Natural killer cell treated with Interleukin-12 subunit alpha and Interleukin-12 subunit beta and Interleukin-15 and Interleukin-18, amount 100 ng/mL, for 72 hours (primary cell): ENCODE results near the gene FRYL. TPM values are rescaled to one million over a fixed set of nuclear protein-coding genes. Genes with fewer than 3 reads are reported as not detected.
"Not testable (repeated sequence)": the region's sequence is repeated elsewhere in the genome, so short reads cannot be mapped to it uniquely, and the experiment has no call there.

Experiments used
- ATAC-seq, 2 donors: fragments of 150-1000 bp; cut with Tn5 transposase in 1 of 2; sonication (Bioruptor Pico), chemical (Tn5 transposase) in 1 of 2; 2 replicates each; pipeline ENCODE4 v1.10.0; 2021
- DNase-seq: peaks from one replicate; pipeline ENCODE4 v3.0.0; 2022; ENCODE audit warnings: low spot score
- H3K27ac Mint-ChIP-seq, 2 donors: 1 replicate in 1 of 2; 2 replicates in 1 of 2; pipeline ENCODE4 v1.8.0; 2022; ENCODE audit warnings: mixed read lengths in 2 of 2, mild to moderate bottlenecking in 1 of 2, moderate library complexity in 1 of 2
- H3K27me3 Mint-ChIP-seq, 2 donors: 1 replicate in 1 of 2; 2 replicates in 1 of 2; pipeline ENCODE4 v1.8.0; 2022; ENCODE audit warnings: mixed read lengths in 2 of 2
- H3K36me3 Mint-ChIP-seq: one replicate; pipeline ENCODE4 v1.8.0; 2022; ENCODE audit warnings: mixed read lengths
- H3K4me1 Mint-ChIP-seq, 2 donors: 1 replicate in 1 of 2; 2 replicates in 1 of 2; pipeline ENCODE4 v1.8.0; 2022; ENCODE audit warnings: low read depth in 2 of 2, mixed read lengths in 2 of 2, mild to moderate bottlenecking in 1 of 2
- H3K4me3 Mint-ChIP-seq: one replicate; pipeline ENCODE4 v1.8.0; 2022; ENCODE audit warnings: mixed read lengths
- H3K9me3 Mint-ChIP-seq: 2 replicates; pipeline ENCODE4 v1.8.0; 2022; ENCODE audit warnings: mixed read lengths
- total RNA-seq, 2 donors: library from RNA; stranded (reverse); gene quantifications; one replicate each; pipeline ENCODE4 v1.2.3, GENCODE V29; 2022

FRYL gene
- total RNA-seq, result 100 to 1,000 TPM in 1 of 2 donors, 10 to 100 TPM in 1; 99.0 to 113 TPM

DNA sequence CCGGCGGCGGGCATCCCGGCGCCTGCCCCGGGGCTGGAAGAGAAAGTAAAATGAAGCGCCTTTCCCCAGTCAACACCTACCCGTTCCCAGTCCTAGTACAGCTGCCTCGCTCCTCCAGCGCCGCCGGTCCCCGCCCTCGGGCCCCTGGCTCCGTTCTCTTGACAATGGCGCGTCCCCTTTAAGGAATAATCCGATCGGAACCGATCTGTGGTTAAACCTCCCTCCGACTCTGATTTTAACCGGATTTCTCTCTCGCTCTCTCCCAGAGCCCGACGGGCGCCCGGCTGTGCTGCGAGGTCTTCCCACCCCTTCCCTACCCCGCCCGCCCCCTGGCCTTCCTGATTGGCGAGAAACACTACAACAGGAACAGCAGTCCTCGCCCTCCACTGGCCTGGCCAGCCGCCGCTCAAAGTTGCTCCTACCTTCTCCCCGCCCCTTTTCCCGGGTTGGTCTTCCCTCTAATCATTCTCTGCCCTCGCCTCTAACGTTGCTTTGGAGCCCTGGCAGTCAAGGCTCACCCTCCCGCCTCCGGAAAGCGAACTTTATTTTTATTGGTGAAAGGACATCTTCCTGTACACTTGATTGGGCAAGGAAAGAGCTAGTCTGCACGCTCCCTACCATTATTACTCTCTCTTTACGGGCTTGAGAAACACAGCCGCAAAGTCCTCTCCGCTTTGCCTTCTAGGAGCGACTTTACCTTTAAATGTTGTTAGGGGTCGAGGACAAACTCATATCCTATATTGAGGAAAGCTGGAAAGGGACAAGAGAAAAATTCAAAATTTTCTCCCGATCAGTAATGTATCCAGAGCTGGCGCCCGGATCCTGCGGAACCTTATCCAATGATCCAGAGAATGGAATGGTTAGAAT, at the start of gene FRYL:
TSS of gene FRYL (minus strand) at position 282 of the 867 bp plus-strand sequence. CDS start 145,869 bp downstream, outside the sequence.
- Mint-ChIP-seq H3K4me1 (peaks cover 28 to 39% of the 10 kb centered on the region in 2 donors), H3K9me3 (no peaks in the 10 kb centered on the region)

DNA sequence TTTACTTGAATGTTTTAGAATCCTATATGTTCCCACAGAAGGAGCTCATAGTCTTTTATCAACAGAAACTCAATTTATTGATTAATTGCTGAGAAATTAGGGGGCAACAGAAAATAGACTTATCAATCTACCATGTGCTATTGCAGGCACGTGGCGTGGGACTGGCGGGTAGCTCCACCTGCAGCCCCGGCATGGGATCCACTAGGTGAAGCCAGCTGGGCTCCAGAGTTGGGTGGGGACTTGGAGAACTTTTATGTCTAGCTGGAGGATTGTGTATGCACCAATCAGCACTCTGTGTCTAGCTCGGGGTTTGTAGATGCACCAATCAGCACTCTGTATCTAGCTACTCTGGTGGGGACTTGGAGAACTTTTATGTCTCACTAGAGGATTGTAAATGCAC, 47.5 kb upstream of the FRYL start:
- ATAC-seq, result no peak
- Mint-ChIP-seq H3K27ac (no peak overlapping the region), H3K9me3 (no peaks in the 10 kb centered on the region), H3K4me1 (peaks cover 18 to 32% of the 10 kb centered on the region in 2 donors), H3K4me3 (no peak overlapping the region), H3K27me3 (peaks cover 12 to 20% of the 10 kb centered on the region in 2 donors), H3K36me3 (peaks cover 6% of the 10 kb centered on the region)
- no peak for DNase-seq

More for the DNA sequence above, at the start of gene FRYL:
- Mint-ChIP-seq H3K27me3 (no peaks in the 10 kb centered on the region), H3K36me3 (no peaks in the 10 kb centered on the region), H3K4me3 (peak within 1 kb of the TSS; percentile 89), H3K27ac (peak within 1 kb of the TSS; percentile 81 to 86)
- ATAC-seq (peak; percentile 96 to 98), DNase-seq (peak; percentile 100)

DNA sequence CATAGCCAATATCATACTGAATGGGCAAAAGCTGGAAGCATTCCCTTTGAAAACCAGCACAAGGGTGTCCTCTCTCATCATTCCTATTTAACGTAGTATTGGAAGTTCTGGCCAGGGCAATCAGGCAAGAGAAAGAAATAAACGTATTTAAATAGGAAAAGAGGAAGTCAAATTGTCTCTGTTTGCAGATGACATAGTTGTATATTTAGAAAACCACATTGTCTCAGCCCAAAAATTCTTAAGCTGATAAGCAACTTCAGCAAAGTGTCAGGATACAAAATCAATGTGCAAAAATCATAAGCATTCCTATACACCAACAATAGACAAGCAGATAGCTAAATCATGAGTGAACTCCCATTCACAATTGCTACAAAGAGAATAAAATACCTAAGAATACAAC, 41.4 kb upstream of the FRYL start:
- H3K27ac Mint-ChIP-seq, H3K36me3 Mint-ChIP-seq, DNase-seq, ATAC-seq, H3K4me1 Mint-ChIP-seq, H3K9me3 Mint-ChIP-seq, H3K4me3 Mint-ChIP-seq: not testable (repeated sequence)
- H3K27me3 Mint-ChIP-seq, result peaks cover 18 to 35% of the 10 kb centered on the region in 2 donors

DNA sequence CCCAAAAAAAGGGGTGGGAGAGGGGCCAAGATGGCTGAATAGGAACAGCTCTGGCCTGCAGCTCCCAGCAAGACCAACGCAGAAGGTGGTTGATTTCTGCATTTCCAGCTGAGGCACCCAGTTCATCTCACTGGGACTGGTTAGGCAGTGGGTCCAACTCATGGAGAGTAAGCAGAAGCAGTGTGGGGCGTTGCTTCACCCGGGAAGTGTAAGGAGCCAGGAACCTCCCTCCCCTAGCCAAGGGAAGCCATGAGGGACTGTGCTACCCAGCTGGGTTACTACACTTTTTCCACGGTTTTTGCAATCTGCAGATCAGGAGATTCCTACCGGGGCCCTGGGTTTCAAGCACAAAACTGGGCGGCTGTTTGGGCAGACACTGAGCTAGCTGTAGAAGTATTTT, 36.9 kb upstream of the FRYL start:
- Mint-ChIP-seq H3K27ac (no peak overlapping the region), H3K4me1 (peaks cover 3 to 7% of the 10 kb centered on the region in 2 donors), H3K36me3 (peaks cover 6% of the 10 kb centered on the region)

DNA sequence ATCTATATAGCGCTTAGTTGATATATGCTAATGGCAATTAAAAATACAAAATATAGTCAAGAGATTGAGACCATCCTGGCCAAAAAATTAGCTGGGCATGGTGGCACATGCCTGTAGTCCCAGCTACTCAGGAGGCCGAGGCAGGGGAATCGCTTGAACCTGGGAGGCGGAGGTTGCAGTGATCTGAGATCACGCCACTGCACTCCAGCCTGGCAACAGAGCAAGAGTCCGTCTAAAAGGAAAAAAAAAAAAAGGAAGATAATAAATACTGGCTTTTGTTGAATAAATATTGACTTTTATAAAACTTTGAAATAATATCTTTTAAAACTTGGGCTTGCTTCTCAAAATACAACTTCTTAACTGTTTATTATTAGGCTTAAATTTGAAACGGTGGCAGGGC, 36.2 kb upstream of the FRYL start:
- not testable (repeated sequence) for H3K4me1 Mint-ChIP-seq, H3K4me3 Mint-ChIP-seq, H3K9me3 Mint-ChIP-seq, H3K27ac Mint-ChIP-seq, ATAC-seq, DNase-seq, H3K36me3 Mint-ChIP-seq
- H3K27me3 Mint-ChIP-seq, result peaks cover 11 to 33% of the 10 kb centered on the region in 2 donors

More for the DNA sequence above, 36.9 kb upstream of the FRYL start:
- DNase-seq (no peak), ATAC-seq (no peak)
- peaks cover 11 to 33% of the 10 kb centered on the region in 2 donors for H3K27me3 Mint-ChIP-seq
- H3K4me3 Mint-ChIP-seq, result no peak overlapping the region
- H3K9me3 Mint-ChIP-seq, result no peaks in the 10 kb centered on the region

- DNase-seq, result no peak
- peaks cover 6% of the 10 kb centered on the region for H3K36me3 Mint-ChIP-seq
Observed at GRCh38 chr4:48815483-48815882, 35.4 kb upstream of the FRYL start.

DNA sequence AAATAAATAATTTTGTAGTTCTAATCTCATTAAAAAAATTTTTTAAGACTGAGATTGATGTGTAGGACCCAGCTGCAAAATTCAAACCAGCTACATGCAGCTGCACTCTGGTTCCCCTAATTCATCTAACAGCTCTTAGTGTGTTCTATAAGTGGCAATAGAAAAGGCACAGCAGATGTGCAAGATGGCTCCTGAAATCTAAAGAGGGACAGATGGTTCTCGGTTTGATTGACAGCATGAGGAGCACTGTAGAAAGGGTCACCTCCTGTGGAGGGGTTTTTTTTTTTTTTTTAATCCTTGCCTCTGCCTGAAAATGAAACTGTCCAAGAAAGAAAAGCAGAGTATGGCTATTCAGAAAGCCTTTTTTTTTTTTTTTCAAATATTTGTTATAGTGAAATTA, 33.9 kb upstream of the FRYL start:
- peaks cover 7 to 8% of the 10 kb centered on the region in 2 donors for H3K4me1 Mint-ChIP-seq
- peaks cover 5 to 23% of the 10 kb centered on the region in 2 donors for H3K27me3 Mint-ChIP-seq
- no peak overlapping the region for H3K27ac Mint-ChIP-seq
- no peaks in the 10 kb centered on the region for H3K9me3 Mint-ChIP-seq
- ATAC-seq (no peak), DNase-seq (no peak)
- H3K36me3 Mint-ChIP-seq, result no peaks in the 10 kb centered on the region
- H3K4me3 Mint-ChIP-seq, result no peak overlapping the region

More at GRCh38 chr4:48815483-48815882, 35.4 kb upstream of the FRYL start:
- Mint-ChIP-seq H3K9me3 (no peaks in the 10 kb centered on the region), H3K4me3 (no peak overlapping the region), H3K4me1 (peaks cover 7 to 8% of the 10 kb centered on the region in 2 donors), H3K27ac (no peak overlapping the region), H3K27me3 (peaks cover 9 to 31% of the 10 kb centered on the region in 2 donors)
- no peak for ATAC-seq

GRCh38 chr4:48812866-48813265, 32.8 kb upstream of the FRYL start:
- no peaks in the 10 kb centered on the region for H3K9me3 Mint-ChIP-seq
- H3K4me3 Mint-ChIP-seq, result no peak overlapping the region
- peaks cover 7 to 8% of the 10 kb centered on the region in 2 donors for H3K4me1 Mint-ChIP-seq
- ATAC-seq, result no peak
- no peak overlapping the region for H3K27ac Mint-ChIP-seq
- no peaks in the 10 kb centered on the region for H3K36me3 Mint-ChIP-seq
- peaks cover 3 to 14% of the 10 kb centered on the region in 2 donors for H3K27me3 Mint-ChIP-seq
- no peak for DNase-seq

DNA sequence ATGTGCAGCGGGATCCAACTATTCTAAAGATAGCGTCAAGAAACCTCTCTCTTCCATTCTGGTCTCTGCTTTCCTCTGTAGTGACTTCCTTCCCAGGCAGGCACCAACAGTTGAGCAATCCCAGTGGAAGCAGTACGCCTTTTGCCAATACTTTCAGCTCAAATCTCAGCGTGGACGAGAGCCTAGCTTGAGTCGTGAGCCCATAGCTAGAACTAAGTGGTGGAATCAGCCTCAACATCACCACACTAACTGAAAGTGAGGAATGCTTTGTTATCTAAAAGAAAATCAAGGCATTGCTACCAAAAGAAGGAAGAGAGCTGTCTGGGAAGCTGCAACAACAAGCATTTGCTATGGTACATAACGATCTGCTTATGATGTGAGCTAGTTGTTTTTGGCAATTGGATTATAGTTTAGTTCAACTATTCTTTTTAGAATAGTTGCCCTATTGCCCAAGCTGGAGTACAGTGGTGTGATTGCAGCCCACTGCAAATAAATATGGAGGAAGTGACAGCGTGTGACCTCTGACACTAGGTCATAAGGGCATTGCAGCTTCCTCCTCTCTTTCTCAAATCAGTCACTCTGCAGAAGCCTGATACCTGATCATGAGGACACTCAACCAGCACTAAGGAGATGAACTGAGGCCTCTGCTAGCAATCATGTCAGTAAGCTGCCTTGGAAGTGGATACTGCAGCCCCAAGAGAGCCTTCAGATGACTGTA, 24.7 kb upstream of the FRYL start:
- no peak overlapping the region for H3K27ac Mint-ChIP-seq
- H3K27me3 Mint-ChIP-seq, result peaks cover 3 to 5% of the 10 kb centered on the region in 2 donors
- no peaks in the 10 kb centered on the region for H3K4me1 Mint-ChIP-seq
- no peak for ATAC-seq
- no peak for DNase-seq
- H3K9me3 Mint-ChIP-seq, result no peaks in the 10 kb centered on the region
- no peak overlapping the region for H3K4me3 Mint-ChIP-seq
- H3K36me3 Mint-ChIP-seq, result no peaks in the 10 kb centered on the region

DNA sequence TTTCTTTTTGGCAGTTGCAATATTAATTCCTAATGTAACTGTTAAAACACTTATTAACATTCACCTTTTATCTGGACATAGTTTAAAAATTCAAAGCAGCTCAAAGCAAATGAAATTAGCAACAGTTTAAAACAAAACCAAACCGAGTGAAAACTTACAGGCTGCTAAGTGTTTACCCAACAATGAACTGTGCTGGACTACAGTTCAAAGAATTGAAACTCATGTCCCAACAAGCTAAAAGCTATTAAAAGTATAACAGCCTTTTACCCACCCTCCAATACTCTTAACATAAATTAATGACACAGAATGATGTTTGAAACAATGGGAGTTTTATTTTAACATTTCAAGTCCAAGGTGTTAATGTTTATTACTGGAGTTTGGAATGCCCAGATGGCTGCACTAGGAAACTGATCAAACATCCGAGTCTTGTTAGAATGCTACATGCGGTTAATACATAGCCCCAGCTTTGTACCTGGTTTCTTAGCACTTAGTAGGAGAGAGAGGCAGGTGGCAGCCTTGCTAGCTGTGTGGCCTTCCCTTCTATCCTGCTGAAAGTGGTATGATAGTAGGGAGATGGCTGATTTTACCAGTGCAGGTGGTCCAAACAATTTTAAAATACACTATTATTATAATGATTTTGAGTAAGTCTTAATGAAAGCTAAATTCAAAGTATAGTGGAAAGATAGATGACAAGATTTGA, 21.1 kb upstream of the FRYL start:
- Mint-ChIP-seq H3K4me3 (no peak overlapping the region), H3K36me3 (no peaks in the 10 kb centered on the region), H3K27ac (no peak overlapping the region), H3K9me3 (no peaks in the 10 kb centered on the region), H3K4me1 (no peaks in the 10 kb centered on the region), H3K27me3 (peaks cover 0 to 10% of the 10 kb centered on the region in 2 donors)
- ATAC-seq, result no peak
- DNase-seq, result no peak

- not testable (repeated sequence) for DNase-seq, H3K27me3 Mint-ChIP-seq, H3K9me3 Mint-ChIP-seq, H3K27ac Mint-ChIP-seq, H3K4me1 Mint-ChIP-seq, H3K36me3 Mint-ChIP-seq, H3K4me3 Mint-ChIP-seq, ATAC-seq
Observed at GRCh38 chr4:48800155-48800554, 20.1 kb upstream of the FRYL start.

GRCh38 chr4:48799157-48799556, 19.1 kb upstream of the FRYL start:
- DNase-seq (no peak), ATAC-seq (no peak)
- Mint-ChIP-seq H3K4me1 (no peaks in the 10 kb centered on the region), H3K27me3 (peaks cover 0 to 10% of the 10 kb centered on the region in 2 donors), H3K27ac (no peak overlapping the region), H3K36me3 (no peaks in the 10 kb centered on the region), H3K4me3 (no peak overlapping the region), H3K9me3 (no peaks in the 10 kb centered on the region)

- no peaks in the 10 kb centered on the region for H3K9me3 Mint-ChIP-seq
- no peak overlapping the region for H3K4me3 Mint-ChIP-seq
- H3K36me3 Mint-ChIP-seq, result no peaks in the 10 kb centered on the region
- no peak for DNase-seq
- no peak overlapping the region for H3K27ac Mint-ChIP-seq
- H3K27me3 Mint-ChIP-seq, result peaks cover 0 to 10% of the 10 kb centered on the region in 2 donors
- no peak for ATAC-seq
- no peaks in the 10 kb centered on the region for H3K4me1 Mint-ChIP-seq
Observed at GRCh38 chr4:48798117-48798516, 18.0 kb upstream of the FRYL start.
